ENCODE measurements around the gene MARVELD3.
"Not testable (repeated sequence)": the region's sequence is repeated elsewhere in the genome, so short reads cannot be mapped to it uniquely, and the experiment has no call there.

DNA sequence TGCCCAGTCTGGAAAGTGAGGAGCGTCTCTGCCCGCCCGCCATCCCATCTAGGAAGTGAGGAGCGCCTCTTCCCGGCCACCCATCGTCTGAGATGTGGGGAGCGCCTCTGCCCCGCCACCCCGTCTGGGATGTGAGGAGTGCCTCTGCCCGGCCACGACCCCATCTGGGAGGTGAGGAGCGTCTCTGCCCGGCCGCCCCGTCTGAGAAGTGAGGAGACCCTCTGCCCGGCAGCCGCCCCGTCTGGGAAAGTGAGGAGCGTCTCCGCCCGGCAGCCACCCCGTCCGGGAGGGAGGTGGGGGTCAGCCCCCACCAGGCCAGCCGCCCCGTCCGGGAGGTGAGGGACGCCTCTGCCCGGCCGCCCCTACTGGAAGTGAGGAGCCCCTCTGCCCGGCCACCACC is 36.6 kb upstream of the MARVELD3 start:
- TF ChIP-seq, protein P1, sequence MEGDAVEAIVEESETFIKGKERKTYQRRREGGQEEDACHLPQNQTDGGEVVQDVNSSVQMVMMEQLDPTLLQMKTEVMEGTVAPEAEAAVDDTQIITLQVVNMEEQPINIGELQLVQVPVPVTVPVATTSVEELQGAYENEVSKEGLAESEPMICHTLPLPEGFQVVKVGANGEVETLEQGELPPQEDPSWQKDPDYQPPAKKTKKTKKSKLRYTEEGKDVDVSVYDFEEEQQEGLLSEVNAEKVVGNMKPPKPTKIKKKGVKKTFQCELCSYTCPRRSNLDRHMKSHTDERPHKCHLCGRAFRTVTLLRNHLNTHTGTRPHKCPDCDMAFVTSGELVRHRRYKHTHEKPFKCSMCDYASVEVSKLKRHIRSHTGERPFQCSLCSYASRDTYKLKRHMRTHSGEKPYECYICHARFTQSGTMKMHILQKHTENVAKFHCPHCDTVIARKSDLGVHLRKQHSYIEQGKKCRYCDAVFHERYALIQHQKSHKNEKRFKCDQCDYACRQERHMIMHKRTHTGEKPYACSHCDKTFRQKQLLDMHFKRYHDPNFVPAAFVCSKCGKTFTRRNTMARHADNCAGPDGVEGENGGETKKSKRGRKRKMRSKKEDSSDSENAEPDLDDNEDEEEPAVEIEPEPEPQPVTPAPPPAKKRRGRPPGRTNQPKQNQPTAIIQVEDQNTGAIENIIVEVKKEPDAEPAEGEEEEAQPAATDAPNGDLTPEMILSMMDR (IDR thresholded peaks at IDR 0.05; ENCODE audit: poor library complexity), result not testable (repeated sequence)
- not testable (repeated sequence) for TF ChIP-seq EZH2 (IDR thresholded peaks at IDR 0.05; ENCODE audit: borderline replicate concordance); EZH2phosphoT487 (IDR thresholded peaks at IDR 0.05; ENCODE audit: low read depth, severe bottlenecking, unreplicated experiment)
